H1 (cell line): ENCODE measurements around the gene CA14. TPM values are rescaled to one million over a fixed set of nuclear protein-coding genes. Genes with fewer than 3 reads are reported as not detected.

Source experiments
- CTCF ChIA-PET: fragments of 300-600 bp; sonication (Branson Sonifier 250); formaldehyde crosslinking; loops from one replicate; lab custom pipeline; 2021; ENCODE audit not compliant: partially characterized antibody; lab: Charles Lee
- POLR2A ChIA-PET: fragments of 300-600 bp; sonication (Branson Sonifier 250); formaldehyde crosslinking; loops from one replicate; lab custom pipeline; 2021; ENCODE audit warnings: inconsistent platforms; ENCODE audit not compliant: partially characterized antibody; lab: Charles Lee
- DNase-seq, 2 experiments: peaks; one replicate each; pipeline versions ENCODE4 v3.0.0 to v3.0.0-alpha.2; 2010 to 2022; ENCODE audit warnings: low spot score in 2 of 2, low read depth in 1 of 2, mixed read lengths in 1 of 2
- FAIRE-seq: peaks from 2 replicates; lab custom pipeline; 2011; peaks lifted over from hg19 to GRCh38; lab: Jason Lieb, UNC
- H2AFZ ChIP-seq: 2 replicates; pipeline ENCODE4 v1.8.1; 2012; ENCODE audit warnings: low read length, inconsistent platforms
- H2AK5ac ChIP-seq: 2 replicates; pipeline ENCODE4 v1.6.1; 2013; ENCODE audit warnings: low read depth, low read length
- H2BK120ac ChIP-seq: replicated peaks from 2 replicates; pipeline ENCODE3; 2013; ENCODE audit warnings: low read depth, low read length, inconsistent platforms
- H2BK12ac ChIP-seq: 2 replicates; pipeline ENCODE4 v1.6.1; 2013; ENCODE audit warnings: low read depth, low read length
- H2BK15ac ChIP-seq: 2 replicates; pipeline ENCODE4 v1.6.1; 2013; ENCODE audit warnings: low read length
- H2BK20ac ChIP-seq: 2 replicates; pipeline ENCODE4 v1.6.1; 2013; ENCODE audit warnings: low read length
- H2BK5ac ChIP-seq: 2 replicates; pipeline ENCODE4 v1.6.1; 2013; ENCODE audit warnings: low read depth, low read length
- H3K14ac ChIP-seq: 2 replicates; pipeline ENCODE4 v1.6.1; 2013; ENCODE audit warnings: inconsistent platforms; ENCODE audit not compliant: insufficient read length
- H3K18ac ChIP-seq: 2 replicates; pipeline ENCODE4 v1.6.1; 2013; ENCODE audit warnings: low read length; ENCODE audit errors: extremely low read depth
- H3K23ac ChIP-seq: 2 replicates; pipeline ENCODE4 v1.6.1; 2013; ENCODE audit warnings: inconsistent platforms; ENCODE audit not compliant: insufficient read length
- H3K23me2 ChIP-seq: 2 replicates; pipeline ENCODE4 v1.6.1; 2013; ENCODE audit warnings: low read depth, low read length
- H3K27ac ChIP-seq: 2 replicates; pipeline ENCODE4 v1.6.1; 2011; ENCODE audit warnings: low read depth, low read length, inconsistent platforms
- H3K27me3 ChIP-seq, 4 experiments: replicated peaks in 1 of 4; 1 replicate in 1 of 4; 2 replicates in 3 of 4; pipeline versions ENCODE4 v1.6.1 to v1.8.1; 2011 to 2013; ENCODE audit warnings: low read length in 3 of 4, mild to moderate bottlenecking in 3 of 4, inconsistent platforms in 2 of 4, mixed read lengths in 2 of 4, moderate library complexity in 1 of 4; ENCODE audit not compliant: control insufficient read depth in 3 of 4, insufficient read depth in 3 of 4; ENCODE audit errors: extremely low read depth in 1 of 4
- H3K36me3 ChIP-seq, 4 experiments: 2 replicates each; pipeline versions ENCODE4 v1.6.1 to v1.8.1; 2011 to 2013; ENCODE audit warnings: mild to moderate bottlenecking in 4 of 4, low read length in 3 of 4, moderate library complexity in 2 of 4, control low read depth in 1 of 4, inconsistent platforms in 1 of 4; ENCODE audit not compliant: insufficient read depth in 4 of 4, control insufficient read depth in 2 of 4
- H3K4ac ChIP-seq: replicated peaks from 2 replicates; pipeline ENCODE3; 2013; ENCODE audit warnings: low read length, low read depth, mixed read lengths, inconsistent platforms; ENCODE audit not compliant: insufficient read length
- H3K4me1 ChIP-seq, 4 experiments: replicated peaks in 1 of 4; 1 replicate in 1 of 4; 2 replicates in 3 of 4; pipeline versions ENCODE4 v1.6.1 to v1.8.1; 2011 to 2013; ENCODE audit warnings: low read length in 3 of 4, inconsistent platforms in 2 of 4, mixed read lengths in 1 of 4; ENCODE audit not compliant: insufficient read depth in 4 of 4, control insufficient read depth in 3 of 4
- H3K4me2 ChIP-seq, 2 experiments: 2 replicates each; pipeline versions ENCODE4 v1.6.1 to v1.8.1; 2011 to 2013; ENCODE audit warnings: low read depth in 2 of 2, low read length in 2 of 2, control low read depth in 1 of 2, inconsistent platforms in 1 of 2, mild to moderate bottlenecking in 1 of 2; ENCODE audit not compliant: insufficient read depth in 1 of 2
- H3K4me3 ChIP-seq, 4 experiments: fragments of 200-600, 300-600 bp in 1 of 4; sonication (generic), shearing (Covaris generic), sonication (Bioruptor Twin) in 1 of 4; 2 replicates each; pipeline versions ENCODE4 v1.5.1 to v1.8.1; 2011 to 2016; ENCODE audit warnings: low read length in 4 of 4, low read depth in 3 of 4, control low read depth in 2 of 4, inconsistent platforms in 2 of 4, mild to moderate bottlenecking in 2 of 4, mixed read lengths in 1 of 4, moderate library complexity in 1 of 4; ENCODE audit not compliant: insufficient read depth in 2 of 4; ENCODE audit errors: extremely low read depth in 1 of 4
- H3K56ac ChIP-seq: replicated peaks from 2 replicates; pipeline ENCODE3; 2013; ENCODE audit warnings: low read depth, mild to moderate bottlenecking, mixed read lengths, low read length, inconsistent platforms; ENCODE audit not compliant: insufficient read length
- H3K79me1 ChIP-seq: 2 replicates; pipeline ENCODE4 v1.6.1; 2013; ENCODE audit warnings: low read depth, low read length, control low read depth
- H3K79me2 ChIP-seq, 2 experiments: 2 replicates each; pipeline versions ENCODE4 v1.6.1 to v1.8.1; 2012 to 2013; ENCODE audit warnings: low read length in 2 of 2, mild to moderate bottlenecking in 2 of 2, inconsistent platforms in 1 of 2; ENCODE audit not compliant: insufficient read depth in 2 of 2, control insufficient read depth in 1 of 2
- H3K9ac ChIP-seq, 4 experiments: replicated peaks in 1 of 4; 1 replicate in 1 of 4; 2 replicates in 3 of 4; pipeline versions ENCODE4 v1.6.1 to v1.8.1; 2011 to 2013; ENCODE audit warnings: low read depth in 3 of 4, low read length in 3 of 4, control low read depth in 2 of 4, mild to moderate bottlenecking in 2 of 4, moderate library complexity in 2 of 4, inconsistent platforms in 1 of 4; ENCODE audit errors: extremely low read depth in 1 of 4
- H3K9me3 ChIP-seq, 2 experiments: 2 replicates each; pipeline versions ENCODE4 v1.6.1 to v1.8.1; 2012 to 2013; ENCODE audit warnings: mild to moderate bottlenecking in 2 of 2, moderate library complexity in 2 of 2, control low read depth in 1 of 2, inconsistent platforms in 1 of 2, low read depth in 1 of 2, low read length in 1 of 2, mixed read lengths in 1 of 2; ENCODE audit not compliant: insufficient read depth in 2 of 2
- H4K20me1 ChIP-seq, 2 experiments: replicated peaks in 1 of 2; 2 replicates each; pipeline versions ENCODE3 to v1.8.1; 2011 to 2013; ENCODE audit warnings: inconsistent platforms in 2 of 2, low read length in 2 of 2, mild to moderate bottlenecking in 1 of 2; ENCODE audit not compliant: insufficient read depth in 2 of 2, control insufficient read depth in 1 of 2
- H4K5ac ChIP-seq: 2 replicates; pipeline ENCODE4 v1.6.1; 2013; ENCODE audit warnings: low read length, low read depth, mixed read lengths, inconsistent platforms; ENCODE audit not compliant: insufficient read length
- H4K8ac ChIP-seq: 2 replicates; pipeline ENCODE4 v1.8.0; 2013; ENCODE audit warnings: mild to moderate bottlenecking, moderate library complexity, low read length, inconsistent platforms; ENCODE audit not compliant: insufficient read depth; ENCODE audit errors: extremely low read depth
- H4K91ac ChIP-seq: replicated peaks from 2 replicates; pipeline ENCODE3; 2013; ENCODE audit warnings: low read length, mixed read lengths, inconsistent platforms; ENCODE audit not compliant: insufficient read length
- EGR1 ChIP-seq: IDR thresholded peaks from 2 replicates; pipeline ENCODE4 v1.6.1; 2011; ENCODE audit warnings: low read depth, low read length, borderline replicate concordance
- GTF2F1 ChIP-seq: IDR thresholded peaks from 2 replicates; pipeline ENCODE4 v1.6.1; 2012; ENCODE audit warnings: low read depth, low read length, improper control_type of control experiment, borderline replicate concordance
- POLR2A ChIP-seq, 2 experiments: IDR thresholded peaks; 1 replicate in 1 of 2; 2 replicates in 1 of 2; pipeline ENCODE4 v1.6.1; 2011; ENCODE audit warnings: low read depth in 2 of 2, low read length in 2 of 2, mild to moderate bottlenecking in 2 of 2; ENCODE audit errors: control extremely low read depth in 1 of 2
- SP2 ChIP-seq: IDR thresholded peaks from 2 replicates; pipeline ENCODE4 v1.6.1; 2012; ENCODE audit warnings: mild to moderate bottlenecking, low read length, inconsistent platforms
- SUZ12 ChIP-seq: fragments of 200-600 bp; sonication (generic); IDR thresholded peaks from 2 replicates; pipeline ENCODE4 v1.6.1; 2012; ENCODE audit warnings: mild to moderate bottlenecking, inconsistent platforms, low read length, moderate library complexity, mixed read lengths
- WGBS, 2 experiments: shearing (Covaris generic) in 1 of 2; methylation state at CpG; one replicate each; pipeline versions ENCODE4 v1.1.6 to v1.1.7; 2013 to 2015; ENCODE audit warnings: low lambda C conversion rate in 2 of 2, mixed read lengths in 2 of 2, inconsistent platforms in 1 of 2, low coverage in 1 of 2, missing lambda C conversion rate in 1 of 2; ENCODE audit not compliant: insufficient replicate concordance in 2 of 2, insufficient coverage in 1 of 2, insufficient read length in 1 of 2; ENCODE audit errors: extremely low coverage in 1 of 2, missing lambda C conversion rate in 1 of 2; 5-methylcytosine and 5-hydroxymethylcytosine counted together
- polyA plus RNA-seq, 7 experiments: library from polyadenylated mRNA; depleted of rRNA in 3 of 7; stranded (reverse) in 5 of 7; unstranded in 2 of 7; fragments of >200 nt in 5 of 7; fragments of 200-250 nt in 2 of 7; gene quantifications; 1 replicate in 5 of 7; 2 replicates in 1 of 7; 4 replicates in 1 of 7; pipeline versions ENCODE4 v1.2.1 to v1.2.3, GENCODE V29; 2011 to 2013; ENCODE audit warnings: missing spikeins in 2 of 7, mixed read lengths in 2 of 7
- total RNA-seq: library from RNA; stranded (reverse); fragmentation: NEBNext Ultra II Directional; extraction: Animal tissue kit (Norgen Biotek cat#: 25700); gene quantifications from 2 replicates; pipeline ENCODE4 v1.2.1, GENCODE V29; 2021
- TF ChIP-seq, protein P1 (sequence below), 3 experiments: IDR thresholded peaks; 1 replicate in 2 of 3; 2 replicates in 1 of 3; pipeline versions ENCODE4 v1.5.1 to v1.6.1; 2011; ENCODE audit warnings: low read length in 3 of 3, mild to moderate bottlenecking in 3 of 3, inconsistent platforms in 2 of 3, low read depth in 1 of 3, moderate library complexity in 1 of 3; ENCODE audit not compliant: insufficient read depth in 1 of 3; ENCODE audit errors: control extremely low read depth in 1 of 3

The CA14 gene
- total and polyA plus RNA-seq, 2 of the 8 experiments (the other 6 are each of a cell fraction or from before 2014, with no cell fraction given), result 52.3 to 105 TPM

- H2BK15ac ChIP-seq, result no peak overlapping the region; the same call in 1 of the 2 replicates
- no peak overlapping the region for H2AK5ac ChIP-seq
- 2% methylated on average over 26 of the region's 27 CpGs; no CpG with 5 or more reads in 1 of the 2 experiments for WGBS, 2 experiments
- ChIA-PET POLR2A (interaction anchor here (0.7 to 5.6 kb wide), 19 partner anchors 9 to 394 kb away, joined by 3 to 61 read pairs (median 5); partner anchors contain the start of genes APH1A, C1orf54, CA14 and ENSA), CTCF (interaction anchor here (1.6 kb wide), 1 partner anchor 21 kb away, joined by 5 read pairs; no protein-coding TSS in a partner anchor)
- peaks cover 0 to 10% (median 0%) of the 10 kb centered on the region in 4 experiments; a peak in 2 of 8 replicates for H3K36me3 ChIP-seq
- H3K4me1 ChIP-seq, result peaks cover 0 to 6% (median 2%) of the 10 kb centered on the region in 4 experiments; a peak in 5 of 7 replicates
- H3K4me3 ChIP-seq, result peak overlapping the region; percentile 84 to 99 (median 98)
- TF ChIP-seq, protein P1, sequence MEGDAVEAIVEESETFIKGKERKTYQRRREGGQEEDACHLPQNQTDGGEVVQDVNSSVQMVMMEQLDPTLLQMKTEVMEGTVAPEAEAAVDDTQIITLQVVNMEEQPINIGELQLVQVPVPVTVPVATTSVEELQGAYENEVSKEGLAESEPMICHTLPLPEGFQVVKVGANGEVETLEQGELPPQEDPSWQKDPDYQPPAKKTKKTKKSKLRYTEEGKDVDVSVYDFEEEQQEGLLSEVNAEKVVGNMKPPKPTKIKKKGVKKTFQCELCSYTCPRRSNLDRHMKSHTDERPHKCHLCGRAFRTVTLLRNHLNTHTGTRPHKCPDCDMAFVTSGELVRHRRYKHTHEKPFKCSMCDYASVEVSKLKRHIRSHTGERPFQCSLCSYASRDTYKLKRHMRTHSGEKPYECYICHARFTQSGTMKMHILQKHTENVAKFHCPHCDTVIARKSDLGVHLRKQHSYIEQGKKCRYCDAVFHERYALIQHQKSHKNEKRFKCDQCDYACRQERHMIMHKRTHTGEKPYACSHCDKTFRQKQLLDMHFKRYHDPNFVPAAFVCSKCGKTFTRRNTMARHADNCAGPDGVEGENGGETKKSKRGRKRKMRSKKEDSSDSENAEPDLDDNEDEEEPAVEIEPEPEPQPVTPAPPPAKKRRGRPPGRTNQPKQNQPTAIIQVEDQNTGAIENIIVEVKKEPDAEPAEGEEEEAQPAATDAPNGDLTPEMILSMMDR (IDR thresholded peaks at IDR 0.05; ENCODE audit: control extremely low read depth in 1 of 3, insufficient read depth in 1 of 3, low read depth in 1 of 3, low read length in 3 of 3), result no peak
- no peak for TF ChIP-seq EGR1
- no peak for TF ChIP-seq GTF2F1
- no peak for TF ChIP-seq POLR2A (IDR thresholded peaks at IDR 0.05; ENCODE audit: control extremely low read depth in 1 of 2, low read depth in 2 of 2, low read length in 2 of 2)
- no peak for TF ChIP-seq SUZ12
- no peak for TF ChIP-seq SP2
- TF ChIP-seq, all 59 proteins: peak for 0
- H4K8ac ChIP-seq, result peak overlapping the region; percentile 92
- H2BK120ac ChIP-seq, result peak overlapping the region; percentile 9
- no peaks in the 10 kb centered on the region for H3K9me3 ChIP-seq
- FAIRE-seq, result no peak
- H3K9ac ChIP-seq, result peak overlapping the region; percentile 93 to 99 (median 95)
- H3K56ac ChIP-seq, result peak overlapping the region; percentile 43
- peak overlapping the region; percentile 81; the same call in 1 of the 2 replicates for H2BK12ac ChIP-seq
- H3K27me3 ChIP-seq, result no peaks in the 10 kb centered on the region
- no peak overlapping the region for H2BK20ac ChIP-seq
- peak overlapping the region; percentile 17 for H4K91ac ChIP-seq
- H3K23ac ChIP-seq, result no peak overlapping the region
- no peak overlapping the region for H3K14ac ChIP-seq
- H4K5ac ChIP-seq, result peak overlapping the region; percentile 49
- peak overlapping the region; percentile 77 to 86 for H3K4me2 ChIP-seq
- peaks cover 0 to 2% of the 10 kb centered on the region in 2 experiments for H4K20me1 ChIP-seq
- H3K23me2 ChIP-seq, result peaks cover 10% of the 10 kb centered on the region
- peak overlapping the region; percentile 95 for H2BK5ac ChIP-seq
- DNase-seq, result no peak
- H3K27ac ChIP-seq, result peak overlapping the region; percentile 74
- peaks cover 22 to 53% of the 10 kb centered on the region in 2 experiments for H3K79me2 ChIP-seq
- H3K79me1 ChIP-seq, result no peaks in the 10 kb centered on the region; the same call in 1 of the 2 replicates
- peak overlapping the region; percentile 97 for H3K4ac ChIP-seq
- no peak overlapping the region for H2AFZ ChIP-seq
- peak overlapping the region; percentile 67 for H3K18ac ChIP-seq
These were observed 22.2 kb upstream of the CA14 start for GRCh38 chr1:150235294-150235851.
